HEK293 (cell line): ENCODE measurements around the gene ZC3H10.

ENCODE experiments used
- EGR2 ChIP-seq: fragments of 450-650 bp; formaldehyde crosslinking; IDR thresholded peaks from 2 replicates; pipeline ENCODE4 v1.5.1; 2016; ENCODE audit warnings: low read depth, missing biosample characterization, missing genetic modification characterization
- FEZF1 ChIP-seq: fragments of 450-650 bp; formaldehyde crosslinking; IDR thresholded peaks from 2 replicates; pipeline ENCODE4 v1.5.1; 2016; ENCODE audit warnings: missing biosample characterization, missing genetic modification characterization
- HOXA7 ChIP-seq: sonication (generic); formaldehyde crosslinking; IDR thresholded peaks from 2 replicates; pipeline ENCODE4 v1.8.1; 2022; ENCODE audit warnings: missing genetic modification reagents, borderline replicate concordance
- KLF1 ChIP-seq: fragments of 450-650 bp; formaldehyde crosslinking; IDR thresholded peaks from 2 replicates; pipeline ENCODE4 v1.5.1; 2016; ENCODE audit warnings: missing biosample characterization, missing genetic modification characterization
- KLF10 ChIP-seq: fragments of 450-650 bp; IDR thresholded peaks from 2 replicates; pipeline ENCODE4 v1.5.1; 2018; ENCODE audit warnings: missing biosample characterization, mild to moderate bottlenecking, missing genetic modification characterization
- KLF17 ChIP-seq: fragments of 450-650 bp; formaldehyde crosslinking; IDR thresholded peaks from 2 replicates; pipeline ENCODE4 v1.5.1; 2016; ENCODE audit warnings: missing biosample characterization, missing genetic modification characterization
- KLF7 ChIP-seq: fragments of 450-650 bp; formaldehyde crosslinking; IDR thresholded peaks from 2 replicates; pipeline ENCODE4 v1.5.1; 2016; ENCODE audit warnings: missing biosample characterization, missing genetic modification characterization, borderline replicate concordance
- SP3 ChIP-seq: fragments of 450-650 bp; formaldehyde crosslinking; IDR thresholded peaks from 2 replicates; pipeline ENCODE4 v1.5.1; 2016; ENCODE audit warnings: missing biosample characterization, missing genetic modification characterization
- ZBTB11 ChIP-seq: fragments of 450-650 bp; formaldehyde crosslinking; conservative IDR thresholded peaks from 2 replicates; pipeline ENCODE4 v1.5.1; 2016; ENCODE audit warnings: low read depth, missing biosample characterization, missing genetic modification characterization
- ZFP37 ChIP-seq: fragments of 450-650 bp; formaldehyde crosslinking; IDR thresholded peaks from 2 replicates; pipeline ENCODE4 v1.5.1; 2016; ENCODE audit warnings: missing biosample characterization, missing genetic modification characterization
- ZFP69B ChIP-seq: fragments of 450-650 bp; formaldehyde crosslinking; IDR thresholded peaks from 2 replicates; pipeline ENCODE4 v1.5.1; 2016; ENCODE audit warnings: missing biosample characterization, missing genetic modification characterization
- ZNF132 ChIP-seq: fragments of 450-650 bp; formaldehyde crosslinking; IDR thresholded peaks from 2 replicates; pipeline ENCODE4 v1.5.1; 2017; ENCODE audit warnings: missing biosample characterization, missing genetic modification characterization, borderline replicate concordance
- ZNF157 ChIP-seq: fragments of 450-650 bp; formaldehyde crosslinking; IDR thresholded peaks from 2 replicates; pipeline ENCODE4 v1.5.1; 2016; ENCODE audit warnings: missing biosample characterization, missing genetic modification characterization
- ZNF23 ChIP-seq: fragments of 450-650 bp; formaldehyde crosslinking; IDR thresholded peaks from 2 replicates; pipeline ENCODE4 v1.5.1; 2016; ENCODE audit warnings: missing biosample characterization, missing genetic modification characterization, borderline replicate concordance
- ZNF280C ChIP-seq: fragments of 450-650 bp; formaldehyde crosslinking; IDR thresholded peaks from 2 replicates; pipeline ENCODE4 v1.5.1; 2016; ENCODE audit warnings: missing biosample characterization, missing genetic modification characterization
- ZNF292 ChIP-seq: fragments of 450-650 bp; formaldehyde crosslinking; IDR thresholded peaks from 2 replicates; pipeline ENCODE4 v1.5.1; 2016; ENCODE audit warnings: low read depth, missing biosample characterization, missing genetic modification characterization, borderline replicate concordance
- ZNF335 ChIP-seq: fragments of 450-650 bp; formaldehyde crosslinking; conservative IDR thresholded peaks from 2 replicates; pipeline ENCODE4 v1.5.1; 2016; ENCODE audit warnings: missing biosample characterization, missing genetic modification characterization
- ZNF423 ChIP-seq: fragments of 450-650 bp; formaldehyde crosslinking; IDR thresholded peaks from 2 replicates; pipeline ENCODE4 v1.5.1; 2016; ENCODE audit warnings: missing biosample characterization, missing genetic modification characterization
- ZNF449 ChIP-seq: fragments of 450-650 bp; formaldehyde crosslinking; IDR thresholded peaks from 2 replicates; pipeline ENCODE4 v1.5.1; 2017; ENCODE audit warnings: missing biosample characterization, mild to moderate bottlenecking, missing genetic modification characterization, moderate library complexity
- ZNF501 ChIP-seq: fragments of 450-650 bp; formaldehyde crosslinking; IDR thresholded peaks from 2 replicates; pipeline ENCODE4 v1.5.1; 2016; ENCODE audit warnings: missing biosample characterization, missing genetic modification characterization
- ZNF510 ChIP-seq: fragments of 450-650 bp; formaldehyde crosslinking; IDR thresholded peaks from 2 replicates; pipeline ENCODE4 v1.5.1; 2018; ENCODE audit warnings: mild to moderate bottlenecking, missing genetic modification characterization, missing biosample characterization; ENCODE audit not compliant: insufficient replicate concordance
- ZNF555 ChIP-seq: fragments of 450-650 bp; formaldehyde crosslinking; conservative IDR thresholded peaks from 2 replicates; pipeline ENCODE4 v1.5.1; 2017; ENCODE audit warnings: missing biosample characterization, mild to moderate bottlenecking, missing genetic modification characterization, inconsistent platforms
- ZNF560 ChIP-seq: fragments of 450-650 bp; formaldehyde crosslinking; IDR thresholded peaks from 2 replicates; pipeline ENCODE4 v1.5.1; 2017; ENCODE audit warnings: missing biosample characterization, missing genetic modification characterization, borderline replicate concordance
- ZNF580 ChIP-seq: fragments of 450-650 bp; formaldehyde crosslinking; IDR thresholded peaks from 2 replicates; pipeline ENCODE4 v1.5.1; 2016; ENCODE audit warnings: missing biosample characterization, missing genetic modification characterization
- ZNF596 ChIP-seq: fragments of 450-650 bp; IDR thresholded peaks from 2 replicates; pipeline ENCODE4 v1.5.0; 2018; ENCODE audit warnings: missing biosample characterization, mild to moderate bottlenecking, missing genetic modification characterization, moderate library complexity
- ZNF660 ChIP-seq: fragments of 450-650 bp; IDR thresholded peaks from 2 replicates; pipeline ENCODE4 v1.5.1; 2018; ENCODE audit warnings: missing biosample characterization, mild to moderate bottlenecking, missing genetic modification characterization
- ZNF677 ChIP-seq: fragments of 450-650 bp; IDR thresholded peaks from 2 replicates; pipeline ENCODE4 v1.5.0; 2018; ENCODE audit warnings: missing biosample characterization, mild to moderate bottlenecking, missing genetic modification characterization, moderate library complexity
- ZNF707 ChIP-seq: fragments of 450-650 bp; formaldehyde crosslinking; IDR thresholded peaks from 2 replicates; pipeline ENCODE4 v1.5.1; 2016; ENCODE audit warnings: missing biosample characterization, missing genetic modification characterization
- ZNF843 ChIP-seq: fragments of 450-650 bp; formaldehyde crosslinking; IDR thresholded peaks from 2 replicates; pipeline ENCODE4 v1.5.1; 2016; ENCODE audit warnings: missing biosample characterization, missing genetic modification characterization
- ZSCAN5A ChIP-seq: fragments of 450-650 bp; formaldehyde crosslinking; IDR thresholded peaks from 2 replicates; pipeline ENCODE4 v1.5.1; 2016; ENCODE audit warnings: missing biosample characterization, missing genetic modification characterization

The ZC3H10 gene

GRCh38 chr12:56158029-56158925 is 40.2 kb downstream of the ZC3H10 start, which contains the start of gene MYL6 (continued):
- TF ChIP-seq EGR2 (tag by site-specific recombination) (no peak), ZNF560 (tag by site-specific recombination) (no peak), ZNF555 (tag by site-specific recombination) (no peak), HOXA7 (CRISPR knock-in tag) (no peak), ZNF501 (tag by site-specific recombination) (peak; percentile 99), ZNF510 (tag by site-specific recombination) (no peak), SP3 (tag by site-specific recombination) (peak; percentile 38), ZNF335 (tag by site-specific recombination) (peak; percentile 67), KLF7 (tag by site-specific recombination) (peak; percentile 95), ZNF677 (no peak), ZNF292 (no peak), ZNF580 (tag by site-specific recombination) (peak; percentile 85), ZNF660 (tag by site-specific recombination) (peak; percentile 68), ZNF596 (tag by site-specific recombination) (no peak), ZSCAN5A (tag by site-specific recombination) (peak; percentile 87), KLF1 (peak; percentile 84), ZNF843 (tag by site-specific recombination) (peak; percentile 83), ZNF280C (tag by site-specific recombination) (no peak), ZFP37 (tag by site-specific recombination) (peak; percentile 97), ZFP69B (tag by site-specific recombination) (peak; percentile 98), ZNF423 (tag by site-specific recombination) (peak; percentile 71), FEZF1 (peak; percentile 93), KLF17 (tag by site-specific recombination) (peak; percentile 91), ZBTB11 (tag by site-specific recombination) (peak; percentile 24; the same call in 1 of the 2 replicates), ZNF132 (tag by site-specific recombination) (no peak), ZNF449 (tag by site-specific recombination) (no peak), ZNF23 (no peak), ZNF707 (no peak), ZNF157 (tag by site-specific recombination) (peak; percentile 32; the same call in 1 of the 2 replicates), KLF10 (0 out of 2 replicates have a peak, but pooled peaks have one; percentile 46)
